ENCODE measurements around the gene AHI1. TPM values are rescaled to one million over a fixed set of nuclear protein-coding genes. Genes with fewer than 3 reads are reported as not detected.

Gene AHI1
- total RNA-seq, 3 donors from 2014 or later (not counting 1 experiment from before 2014, with no cell fraction given) = 24.0 to 40.3 (median 32.4) TPM

DNA sequence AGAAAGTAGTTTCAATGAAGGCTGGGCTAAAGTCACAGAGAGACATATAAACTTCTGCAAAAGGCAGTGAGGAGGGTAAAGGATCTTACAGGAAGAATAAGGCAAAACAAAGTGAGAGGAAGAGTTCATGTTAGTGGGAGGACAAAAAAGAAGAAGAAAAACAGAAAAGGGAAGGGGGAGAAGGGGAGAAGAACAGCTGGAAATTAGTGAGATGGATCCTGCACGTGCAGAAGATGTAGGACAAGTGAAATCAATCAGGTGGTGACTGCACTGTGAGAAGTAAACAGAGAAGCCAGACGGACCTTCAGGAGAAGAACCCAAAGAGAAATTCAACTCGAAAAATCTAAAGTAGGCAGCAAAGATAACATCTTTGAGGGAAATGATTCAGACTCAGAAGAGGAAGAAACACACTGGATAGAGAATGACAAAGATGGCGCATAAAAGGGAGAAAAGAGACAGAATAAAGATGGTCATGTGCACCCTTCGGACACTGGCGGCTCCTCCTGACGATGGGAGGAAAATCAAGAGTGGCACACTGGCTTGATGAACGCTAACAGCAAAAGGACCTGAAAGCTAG is 210.5 kb downstream of the AHI1 start:
- TF ChIP-seq CTCF (IDR thresholded peaks at IDR 0.05) = no peak
- WGBS (ENCODE audit: insufficient coverage) = 56% methylated on average over 8 of the region's 8 CpGs
- DNase-seq = no peak

DNA sequence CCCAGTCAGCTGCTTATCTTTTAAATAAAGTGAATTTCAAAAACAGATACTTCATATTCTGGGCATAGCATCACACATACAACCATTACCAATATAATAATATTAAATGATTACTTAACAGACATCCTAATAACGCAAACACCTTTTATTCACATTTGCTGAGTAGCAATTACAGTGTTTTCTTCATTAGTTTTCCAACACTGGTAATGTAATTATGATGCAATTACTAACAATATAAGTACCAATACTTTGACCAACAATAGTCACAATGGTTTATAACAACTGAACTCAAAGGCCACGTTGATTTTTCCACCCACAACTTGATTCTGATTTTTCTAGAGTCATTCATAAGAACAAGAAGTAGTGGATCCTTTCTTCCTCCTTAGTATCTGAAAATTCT is 212.4 kb downstream of the AHI1 start:
- Histone ChIP-seq H3K27ac (ENCODE audit: low read length) (no peak overlapping the region), H3K36me3 (ENCODE audit: control insufficient read depth, insufficient read depth, low read length) (no peaks in the 10 kb centered on the region), H3K4me3 (ENCODE audit: low read length) (no peak overlapping the region), H3K27me3 (ENCODE audit: control insufficient read depth, insufficient read depth, low read length) (no peaks in the 10 kb centered on the region), H3K9me3 (ENCODE audit: control insufficient read depth, insufficient read depth, low read length) (no peaks in the 10 kb centered on the region), H3K4me1 (ENCODE audit: control insufficient read depth, insufficient read depth, low read length) (no peaks in the 10 kb centered on the region)
- DNase-seq (no peak), ATAC-seq (no peak)
- no peak for TF ChIP-seq CTCF (IDR thresholded peaks at IDR 0.05)
- Mint-ChIP-seq H3K4me1 (no peaks in the 10 kb centered on the region), H3K4me3 (no peak overlapping the region), H3K27ac (no peak overlapping the region), H3K27me3 (ENCODE audit: low read depth in 2 of 2) (no peaks in the 10 kb centered on the region), H3K9me3 (no peaks in the 10 kb centered on the region), H3K36me3 (no peaks in the 10 kb centered on the region)
- intact Hi-C loops (cut with micrococcal nuclease) = no loop called here
- WGBS (ENCODE audit: insufficient coverage) = 39% methylated on average over 2 of the region's 2 CpGs

More for the DNA sequence above, 210.5 kb downstream of the AHI1 start:
- no peaks in the 10 kb centered on the region for H3K9me3 Mint-ChIP-seq
- no peak overlapping the region for H3K4me3 Mint-ChIP-seq
- H3K27me3 Mint-ChIP-seq (ENCODE audit: low read depth in 2 of 2) = no peaks in the 10 kb centered on the region
- ATAC-seq = no peak
- Histone ChIP-seq H3K27ac (ENCODE audit: low read length) (no peak overlapping the region), H3K4me3 (ENCODE audit: low read length) (no peak overlapping the region), H3K9me3 (ENCODE audit: control insufficient read depth, insufficient read depth, low read length) (no peaks in the 10 kb centered on the region), H3K36me3 (ENCODE audit: control insufficient read depth, insufficient read depth, low read length) (no peaks in the 10 kb centered on the region), H3K27me3 (ENCODE audit: control insufficient read depth, insufficient read depth, low read length) (no peaks in the 10 kb centered on the region), H3K4me1 (ENCODE audit: control insufficient read depth, insufficient read depth, low read length) (no peaks in the 10 kb centered on the region)
- H3K36me3 Mint-ChIP-seq = no peaks in the 10 kb centered on the region
- no peaks in the 10 kb centered on the region for H3K4me1 Mint-ChIP-seq
- H3K27ac Mint-ChIP-seq = no peak overlapping the region
- intact Hi-C loops (cut with micrococcal nuclease) = no loop called here

- intact Hi-C loops (cut with micrococcal nuclease) = no loop called here
- Mint-ChIP-seq H3K27ac (no peak overlapping the region), H3K36me3 (no peaks in the 10 kb centered on the region), H3K4me3 (no peak overlapping the region), H3K27me3 (ENCODE audit: low read depth in 2 of 2) (no peaks in the 10 kb centered on the region), H3K4me1 (no peaks in the 10 kb centered on the region), H3K9me3 (no peaks in the 10 kb centered on the region)
- ATAC-seq (no peak), DNase-seq (no peak)
- Histone ChIP-seq H3K36me3 (ENCODE audit: control insufficient read depth, insufficient read depth, low read length) (no peaks in the 10 kb centered on the region), H3K4me3 (ENCODE audit: low read length) (no peak overlapping the region), H3K4me1 (ENCODE audit: control insufficient read depth, insufficient read depth, low read length) (no peaks in the 10 kb centered on the region), H3K27me3 (ENCODE audit: control insufficient read depth, insufficient read depth, low read length) (no peaks in the 10 kb centered on the region), H3K9me3 (ENCODE audit: control insufficient read depth, insufficient read depth, low read length) (no peaks in the 10 kb centered on the region), H3K27ac (ENCODE audit: low read length) (no peak overlapping the region)
- TF ChIP-seq CTCF (IDR thresholded peaks at IDR 0.05) = no peak
- WGBS (ENCODE audit: insufficient coverage) = 93% methylated on average over 1 of the region's 2 CpGs
These were observed 213.6 kb downstream of the AHI1 start for GRCh38 chr6:135283926-135284325.

DNA sequence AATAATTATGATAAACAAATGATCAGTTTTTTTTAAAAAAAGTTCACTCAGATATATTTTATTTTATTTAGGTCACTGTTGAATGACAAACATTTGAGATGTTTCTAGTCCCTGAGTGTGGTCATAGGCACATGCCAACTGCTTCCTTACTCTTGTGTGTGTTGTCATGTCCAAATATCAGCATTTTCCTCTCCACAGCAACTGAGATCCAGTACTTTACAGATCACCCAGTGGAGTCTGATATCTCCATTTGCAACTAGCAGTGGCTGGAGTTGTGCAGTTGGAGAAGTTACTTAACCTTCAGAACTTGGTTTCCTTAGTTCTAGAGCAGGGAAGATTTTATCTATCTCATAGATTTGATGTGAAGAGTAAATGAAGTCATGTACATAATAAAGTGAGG is 215.1 kb downstream of the AHI1 start:
- ATAC-seq = no peak
- Histone ChIP-seq H3K36me3 (ENCODE audit: control insufficient read depth, insufficient read depth, low read length) (no peaks in the 10 kb centered on the region), H3K4me3 (ENCODE audit: low read length) (no peak overlapping the region), H3K27me3 (ENCODE audit: control insufficient read depth, insufficient read depth, low read length) (no peaks in the 10 kb centered on the region), H3K4me1 (ENCODE audit: control insufficient read depth, insufficient read depth, low read length) (no peaks in the 10 kb centered on the region), H3K9me3 (ENCODE audit: control insufficient read depth, insufficient read depth, low read length) (no peaks in the 10 kb centered on the region), H3K27ac (ENCODE audit: low read length) (no peak overlapping the region)
- H3K9me3 Mint-ChIP-seq = no peaks in the 10 kb centered on the region
- intact Hi-C loops (cut with micrococcal nuclease) = no loop called here
- H3K36me3 Mint-ChIP-seq = no peaks in the 10 kb centered on the region
- H3K27me3 Mint-ChIP-seq (ENCODE audit: low read depth in 2 of 2) = no peaks in the 10 kb centered on the region
- no peaks in the 10 kb centered on the region for H3K4me1 Mint-ChIP-seq
- H3K27ac Mint-ChIP-seq = no peak overlapping the region
- TF ChIP-seq CTCF (IDR thresholded peaks at IDR 0.05) = no peak
- no peak for DNase-seq
- H3K4me3 Mint-ChIP-seq = no peak overlapping the region
